ENCODE measurements around the gene MYH11.

Gene MYH11

DNA sequence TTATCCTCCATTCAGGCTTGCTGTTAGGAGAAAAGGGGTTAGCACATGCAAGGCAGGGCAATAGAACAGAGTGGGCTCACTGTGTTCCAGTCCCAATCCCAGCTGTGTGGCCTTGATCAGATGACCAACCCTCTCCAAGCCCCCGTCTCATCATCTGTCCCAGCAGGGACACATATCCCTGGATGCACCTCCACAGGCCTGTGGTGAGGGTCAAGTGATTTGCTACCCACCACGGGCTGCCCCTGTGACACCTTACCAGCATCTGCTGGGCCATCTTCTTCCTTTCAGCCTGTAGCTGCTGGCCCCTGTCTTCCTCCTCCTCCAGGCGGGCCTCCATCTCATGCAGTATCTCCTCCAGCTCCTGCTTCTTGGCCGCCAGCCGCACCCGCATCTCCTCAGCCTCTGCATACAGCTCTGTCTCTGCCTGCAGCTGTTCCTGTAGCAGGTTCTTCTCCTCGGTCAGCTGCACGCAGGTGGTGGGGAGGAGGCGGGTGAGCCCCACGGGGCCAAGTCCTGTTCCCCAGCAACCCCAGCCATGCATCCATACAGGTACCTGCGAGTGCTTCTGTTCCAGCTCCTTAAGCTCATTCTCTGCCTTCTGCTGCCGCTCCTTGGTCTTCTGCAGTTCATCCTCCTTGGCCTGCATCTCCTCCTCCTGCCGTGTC lies 115.5 kb downstream of the MYH11 start:
- DNase-seq (ENCODE audit: low spot score): no peak
- TF ChIP-seq, protein P1, sequence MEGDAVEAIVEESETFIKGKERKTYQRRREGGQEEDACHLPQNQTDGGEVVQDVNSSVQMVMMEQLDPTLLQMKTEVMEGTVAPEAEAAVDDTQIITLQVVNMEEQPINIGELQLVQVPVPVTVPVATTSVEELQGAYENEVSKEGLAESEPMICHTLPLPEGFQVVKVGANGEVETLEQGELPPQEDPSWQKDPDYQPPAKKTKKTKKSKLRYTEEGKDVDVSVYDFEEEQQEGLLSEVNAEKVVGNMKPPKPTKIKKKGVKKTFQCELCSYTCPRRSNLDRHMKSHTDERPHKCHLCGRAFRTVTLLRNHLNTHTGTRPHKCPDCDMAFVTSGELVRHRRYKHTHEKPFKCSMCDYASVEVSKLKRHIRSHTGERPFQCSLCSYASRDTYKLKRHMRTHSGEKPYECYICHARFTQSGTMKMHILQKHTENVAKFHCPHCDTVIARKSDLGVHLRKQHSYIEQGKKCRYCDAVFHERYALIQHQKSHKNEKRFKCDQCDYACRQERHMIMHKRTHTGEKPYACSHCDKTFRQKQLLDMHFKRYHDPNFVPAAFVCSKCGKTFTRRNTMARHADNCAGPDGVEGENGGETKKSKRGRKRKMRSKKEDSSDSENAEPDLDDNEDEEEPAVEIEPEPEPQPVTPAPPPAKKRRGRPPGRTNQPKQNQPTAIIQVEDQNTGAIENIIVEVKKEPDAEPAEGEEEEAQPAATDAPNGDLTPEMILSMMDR (IDR thresholded peaks at IDR 0.05; ENCODE audit: extremely low read depth, insufficient read depth, missing control alignments): no peak

DNA sequence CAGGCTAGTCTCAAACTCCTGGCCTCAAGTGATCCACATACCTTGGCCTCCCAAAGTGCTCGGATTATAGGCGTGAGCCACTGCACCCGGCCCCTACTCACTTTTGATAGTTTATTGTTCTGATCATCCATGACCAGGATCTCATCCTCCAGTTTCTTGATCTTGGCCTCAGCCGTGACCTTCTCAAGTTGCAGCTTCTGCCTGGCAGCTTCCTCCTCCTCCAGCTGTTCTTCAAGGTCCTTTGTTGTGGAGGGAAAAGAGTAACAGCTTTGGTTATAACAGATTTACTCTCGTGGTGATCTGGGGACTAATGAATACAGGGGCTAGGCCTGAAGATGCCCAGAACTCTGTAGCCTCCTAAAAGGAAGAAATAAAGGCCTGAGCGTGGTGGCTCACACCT lies 116.9 kb downstream of the MYH11 start:
- TF ChIP-seq, protein P1 (IDR thresholded peaks at IDR 0.05; ENCODE audit: extremely low read depth, insufficient read depth, missing control alignments): no peak
- no peak for DNase-seq (ENCODE audit: low spot score)
- in situ Hi-C loops (cut with MboI; ENCODE audit: low pct_unique_long_range_greater_than_20kb, low sequenced_read_pairs, unreplicated experiment): no loop called here

More for the DNA sequence above, 115.5 kb downstream of the MYH11 start:
- in situ Hi-C loops (cut with MboI; ENCODE audit: low pct_unique_long_range_greater_than_20kb, low sequenced_read_pairs, unreplicated experiment): no loop called here

DNA sequence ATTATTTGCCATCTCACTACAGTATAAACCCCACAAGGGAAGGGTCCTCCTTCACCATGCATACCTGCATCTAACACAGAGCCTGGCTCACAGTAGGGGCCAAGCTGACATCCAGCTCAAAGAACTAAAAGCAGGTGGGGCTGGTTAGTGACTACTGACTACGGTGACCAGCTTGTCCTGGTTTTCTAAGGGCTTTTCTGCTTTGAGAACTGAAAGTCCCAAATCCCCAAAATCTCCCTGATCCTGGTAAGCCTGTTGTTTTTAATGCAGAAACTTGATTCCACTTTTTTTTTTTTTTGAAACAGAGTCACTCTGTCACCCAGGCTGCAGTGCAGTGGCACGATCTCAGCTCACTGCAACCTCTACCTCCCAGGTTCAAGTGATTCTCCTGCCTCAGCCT lies 117.4 kb downstream of the MYH11 start:
- TF ChIP-seq, protein P1 (IDR thresholded peaks at IDR 0.05; ENCODE audit: extremely low read depth, insufficient read depth, missing control alignments): no peak
- DNase-seq (ENCODE audit: low spot score): no peak
- in situ Hi-C loops (cut with MboI; ENCODE audit: low pct_unique_long_range_greater_than_20kb, low sequenced_read_pairs, unreplicated experiment): no loop called here

DNA sequence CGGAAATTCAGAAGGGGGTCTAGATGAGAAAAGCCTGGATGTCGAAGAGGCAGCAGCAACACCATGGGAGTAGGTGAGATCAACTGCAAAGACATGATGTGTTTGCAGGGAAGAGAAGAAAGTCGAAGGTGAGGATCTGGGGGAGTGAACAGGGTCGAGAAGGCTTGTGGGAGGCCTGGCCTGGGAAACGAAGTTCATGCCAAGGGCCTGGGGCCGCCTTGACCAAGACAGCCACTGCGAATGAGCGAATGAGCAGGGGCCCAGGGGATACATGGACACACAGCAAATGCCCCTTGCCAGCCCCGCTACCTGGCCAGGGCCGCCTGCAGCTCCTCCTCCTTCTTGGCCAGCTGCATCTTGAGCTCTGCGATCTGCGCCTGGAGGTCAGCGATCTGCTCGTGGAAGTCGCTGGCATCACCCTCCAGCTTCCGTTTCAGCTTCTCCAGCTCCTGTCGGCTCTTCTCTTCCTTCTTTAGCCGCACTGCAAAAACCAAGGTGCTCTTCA lies 119.6 kb downstream of the MYH11 start:
- in situ Hi-C loops (cut with MboI; ENCODE audit: low pct_unique_long_range_greater_than_20kb, low sequenced_read_pairs, unreplicated experiment): no loop called here
- no peak for DNase-seq (ENCODE audit: low spot score)
- TF ChIP-seq, protein P1 (IDR thresholded peaks at IDR 0.05; ENCODE audit: extremely low read depth, insufficient read depth, missing control alignments): no peak

DNA sequence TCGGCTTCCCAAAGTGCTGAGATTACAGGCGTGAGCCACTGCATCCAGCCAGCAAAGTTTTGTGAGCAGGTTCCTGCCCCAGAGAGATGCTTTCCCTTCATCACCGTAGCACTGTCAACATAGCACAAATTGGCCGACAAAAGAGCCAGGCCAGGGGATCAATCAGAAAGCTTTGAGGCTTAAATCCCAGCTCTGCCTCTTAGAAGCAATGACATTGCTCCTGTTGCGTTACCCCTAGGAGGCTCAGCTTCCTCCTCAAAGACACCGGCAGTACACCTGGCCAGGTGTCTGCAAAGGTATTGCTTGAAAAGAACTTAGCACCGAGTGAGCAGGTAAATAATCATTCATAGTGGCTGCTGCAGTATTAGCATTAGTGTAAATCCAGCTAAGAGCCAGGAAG lies 120.3 kb downstream of the MYH11 start:
- no peak for DNase-seq (ENCODE audit: low spot score)
- in situ Hi-C loops (cut with MboI; ENCODE audit: low pct_unique_long_range_greater_than_20kb, low sequenced_read_pairs, unreplicated experiment): no loop called here
- TF ChIP-seq, protein P1 (IDR thresholded peaks at IDR 0.05; ENCODE audit: extremely low read depth, insufficient read depth, missing control alignments): no peak

DNA sequence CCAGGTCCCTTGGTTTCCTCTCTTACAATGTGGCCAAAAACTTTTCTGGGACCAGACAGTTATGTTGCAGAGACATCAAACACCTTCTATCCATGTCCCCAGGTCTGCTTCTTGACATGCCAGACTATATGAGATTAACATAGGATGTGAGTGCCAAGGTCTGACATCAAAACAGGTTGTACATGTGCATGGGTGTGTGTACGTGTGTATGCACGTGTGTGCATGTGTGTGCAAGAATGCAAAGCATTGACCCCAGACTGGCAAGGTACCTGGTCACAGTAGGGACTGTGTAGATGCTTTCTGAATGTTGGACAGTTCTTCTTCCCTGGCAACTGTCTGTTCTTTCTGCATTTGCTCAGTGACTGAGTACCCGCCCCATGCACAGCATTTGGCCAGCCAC lies 121.2 kb downstream of the MYH11 start:
- in situ Hi-C loops (cut with MboI; ENCODE audit: low pct_unique_long_range_greater_than_20kb, low sequenced_read_pairs, unreplicated experiment): no loop called here
- DNase-seq (ENCODE audit: low spot score): no peak
- TF ChIP-seq, protein P1 (IDR thresholded peaks at IDR 0.05; ENCODE audit: extremely low read depth, insufficient read depth, missing control alignments): no peak
